Spleen (tissue), 7 donors: ENCODE data around the gene RPLP2.

Source experiments
- POLR2A ChIP-seq, 3 donors: fragments of 450-650 bp; IDR thresholded peaks; one replicate each; pipeline ENCODE4 v1.5.1; 2017; ENCODE audit warnings: antibody characterized with exemption in 3 of 3, mild to moderate bottlenecking in 1 of 3
- POLR2AphosphoS5 ChIP-seq, 3 donors: sonication (generic); formaldehyde crosslinking; IDR thresholded peaks; one replicate each; pipeline ENCODE4 v1.5.1; 2017; ENCODE audit warnings: antibody characterized with exemption in 3 of 3
- TF ChIP-seq, protein P1 (sequence below), 11 experiments: fragments of 200-600 bp in 7 of 11; fragments of 450-650 bp in 4 of 11; sonication (generic) in 4 of 11; IDR thresholded peaks in 8 of 11; conservative IDR thresholded peaks in 3 of 11; 1 replicate in 7 of 11; 2 replicates in 4 of 11; pipeline versions ENCODE4 v1.4.0 to v1.8.0; 2016 to 2021; ENCODE audit warnings: antibody characterized with exemption in 11 of 11, inconsistent platforms in 4 of 11, mild to moderate bottlenecking in 1 of 11
- donor health status: DM: no; HTN: no; CAD: no; lungs with moderate emphysema.
- donor health status: DM: no; HTN: no; CAD: no.
- donor health status: DM: no; HTN: no; CAD: no.

DNA sequence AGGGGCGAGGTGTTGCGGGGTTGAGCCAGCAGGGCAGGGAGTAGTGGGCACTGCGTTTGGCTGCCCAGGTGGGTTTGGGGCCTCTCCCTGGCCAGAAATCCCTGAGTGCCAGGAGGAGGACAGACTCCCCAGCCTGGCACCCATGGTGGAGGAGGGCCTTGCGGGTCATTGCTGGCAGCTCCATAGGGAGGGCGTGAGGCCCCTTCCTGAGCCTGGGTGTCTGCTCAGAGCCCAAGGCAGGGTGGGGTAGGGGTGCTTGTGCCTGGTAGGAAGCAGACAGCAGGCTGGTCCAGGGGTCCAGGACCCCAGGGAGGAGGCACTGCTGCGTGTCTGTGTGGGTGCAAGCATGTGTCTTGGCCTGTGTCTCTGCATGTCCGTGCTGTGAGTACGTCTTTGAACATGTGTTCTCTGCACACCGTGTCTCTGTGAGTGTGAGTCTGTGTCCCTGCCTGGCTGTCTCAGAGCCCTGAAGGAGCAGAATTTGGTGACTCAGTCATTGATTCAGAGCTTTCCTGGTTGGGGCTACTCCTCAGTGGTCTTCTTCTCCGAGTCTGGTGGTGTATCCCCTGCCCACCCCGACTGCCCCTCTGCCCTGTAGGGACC, 36.8 kb downstream of the RPLP2 start:
- TF ChIP-seq, protein P1, sequence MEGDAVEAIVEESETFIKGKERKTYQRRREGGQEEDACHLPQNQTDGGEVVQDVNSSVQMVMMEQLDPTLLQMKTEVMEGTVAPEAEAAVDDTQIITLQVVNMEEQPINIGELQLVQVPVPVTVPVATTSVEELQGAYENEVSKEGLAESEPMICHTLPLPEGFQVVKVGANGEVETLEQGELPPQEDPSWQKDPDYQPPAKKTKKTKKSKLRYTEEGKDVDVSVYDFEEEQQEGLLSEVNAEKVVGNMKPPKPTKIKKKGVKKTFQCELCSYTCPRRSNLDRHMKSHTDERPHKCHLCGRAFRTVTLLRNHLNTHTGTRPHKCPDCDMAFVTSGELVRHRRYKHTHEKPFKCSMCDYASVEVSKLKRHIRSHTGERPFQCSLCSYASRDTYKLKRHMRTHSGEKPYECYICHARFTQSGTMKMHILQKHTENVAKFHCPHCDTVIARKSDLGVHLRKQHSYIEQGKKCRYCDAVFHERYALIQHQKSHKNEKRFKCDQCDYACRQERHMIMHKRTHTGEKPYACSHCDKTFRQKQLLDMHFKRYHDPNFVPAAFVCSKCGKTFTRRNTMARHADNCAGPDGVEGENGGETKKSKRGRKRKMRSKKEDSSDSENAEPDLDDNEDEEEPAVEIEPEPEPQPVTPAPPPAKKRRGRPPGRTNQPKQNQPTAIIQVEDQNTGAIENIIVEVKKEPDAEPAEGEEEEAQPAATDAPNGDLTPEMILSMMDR (IDR thresholded peaks at IDR 0.05 in 8 of 11, conservative IDR thresholded peaks at IDR 0.05 in 3 of 11): no peak
- no peak for TF ChIP-seq POLR2A (IDR thresholded peaks at IDR 0.05)
- TF ChIP-seq POLR2AphosphoS5 (IDR thresholded peaks at IDR 0.05): peak in 1 of 3 donors; percentile 3
